A673 (cell line): ENCODE results near the gene ADGRL3. TPM values are rescaled to one million over a fixed set of nuclear protein-coding genes. Genes with fewer than 3 reads are reported as not detected.

Source experiments
- BruUV-seq: library from RNA; stranded (reverse); fragments of 400-500 nt; replicated peaks from 2 replicates; lab custom pipeline; 2021; lab: Mats Ljungman, UMichigan
- CTCF ChIA-PET: fragments of 300-600 bp; sonication (Branson Sonifier 250); formaldehyde crosslinking; loops from one replicate; lab custom pipeline; 2022; ENCODE audit warnings: antibody characterized with exemption; lab: Charles Lee
- POLR2A ChIA-PET: fragments of 300-600 bp; sonication (Branson Sonifier 250); formaldehyde crosslinking; loops from one replicate; lab custom pipeline; 2022; ENCODE audit warnings: antibody characterized with exemption; ENCODE audit not compliant: low non-redundant PET; lab: Charles Lee
- DNase-seq: peaks from one replicate; pipeline ENCODE4 v3.0.0-alpha.2; 2015; ENCODE audit warnings: low spot score
- H3K27ac ChIP-seq: fragments of 200-600 bp; sonication (generic); 2 replicates; pipeline ENCODE4 v1.5.1; 2016; ENCODE audit warnings: mixed run types, low read depth, mild to moderate bottlenecking, mixed read lengths, antibody characterized with exemption, low read length; ENCODE audit not compliant: poor library complexity, severe bottlenecking
- H3K27me3 ChIP-seq: fragments of 200-600 bp; sonication (generic); replicated peaks from 2 replicates; pipeline ENCODE4 v1.6.1; 2017; ENCODE audit warnings: mixed run types, low read depth, mild to moderate bottlenecking, mixed read lengths, antibody characterized with exemption, low read length; ENCODE audit not compliant: insufficient read depth, poor library complexity
- H3K36me3 ChIP-seq: fragments of 200-600 bp; sonication (generic); 2 replicates; pipeline ENCODE4 v1.6.1; 2016; ENCODE audit warnings: mixed run types, mild to moderate bottlenecking, mixed read lengths, antibody characterized with exemption, low read length; ENCODE audit not compliant: insufficient read depth, poor library complexity, severe bottlenecking
- H3K4me1 ChIP-seq: fragments of 200-600 bp; sonication (generic); 2 replicates; pipeline ENCODE4 v1.6.1; 2017; ENCODE audit warnings: mixed run types, mild to moderate bottlenecking, mixed read lengths, antibody characterized with exemption, low read length; ENCODE audit not compliant: insufficient read depth, poor library complexity, severe bottlenecking
- H3K4me3 ChIP-seq: fragments of 200-600 bp; sonication (generic); 2 replicates; pipeline ENCODE4 v1.5.1; 2016; ENCODE audit warnings: low read depth, mixed run types, mild to moderate bottlenecking, mixed read lengths, low read length; ENCODE audit not compliant: poor library complexity, severe bottlenecking
- H3K9me3 ChIP-seq: fragments of 200-600 bp; sonication (generic); 2 replicates; pipeline ENCODE4 v1.6.1; 2016; ENCODE audit warnings: mixed run types, low read depth, mild to moderate bottlenecking, mixed read lengths, antibody characterized with exemption, low read length; ENCODE audit not compliant: poor library complexity, severe bottlenecking
- CTCF ChIP-seq: fragments of 300-800, 200-600 bp; sonication (generic); conservative IDR thresholded peaks from 2 replicates; pipeline ENCODE4 v1.5.1; 2017; ENCODE audit warnings: low read depth, mild to moderate bottlenecking, antibody characterized with exemption, low read length, moderate library complexity, mixed read lengths
- EZH2 ChIP-seq: fragments of 200-600 bp; sonication (generic); IDR thresholded peaks from 2 replicates; pipeline ENCODE4 v1.6.1; 2017; ENCODE audit warnings: borderline replicate concordance, low read depth, mild to moderate bottlenecking, mixed read lengths, antibody characterized with exemption, low read length; ENCODE audit not compliant: poor library complexity, severe bottlenecking
- intact Hi-C: fragments of 100-400 bp; cut with micrococcal nuclease; formaldehyde crosslinking; loops from one replicate; pipeline ENCODE4 v1.10.0; 2022; ENCODE audit not compliant: unreplicated experiment
- total RNA-seq: library from RNA; stranded (reverse); gene quantifications from 2 replicates; pipeline ENCODE4 v1.2.3, GENCODE V29; 2021

The ADGRL3 gene
- total RNA-seq, 1 experiment from 2014 or later, result not detected

- no TSS peak for BruUV-seq
- CTCF ChIA-PET, result no interaction called here
Observed at GRCh38 chr4:61427099-61427817, 227.1 kb downstream of the ADGRL3 start.

GRCh38 chr4:61427818-61428495 is 227.8 kb downstream of the ADGRL3 start:
- no TSS peak for BruUV-seq
- no peaks in the 10 kb centered on the region for H3K9me3 ChIP-seq
- no peaks in the 10 kb centered on the region for H3K27me3 ChIP-seq
- ChIA-PET POLR2A (no interaction called here), CTCF (no interaction called here)
- no peaks in the 10 kb centered on the region for H3K36me3 ChIP-seq
- no peak overlapping the region for H3K27ac ChIP-seq
- no peak overlapping the region for H3K4me3 ChIP-seq
- no peak for TF ChIP-seq EZH2
- no peak for TF ChIP-seq CTCF
- DNase-seq, result no peak
- no peaks in the 10 kb centered on the region for H3K4me1 ChIP-seq
- intact Hi-C loops, result no loop called here

More at GRCh38 chr4:61427099-61427817, 227.1 kb downstream of the ADGRL3 start:
- H3K27me3 ChIP-seq, result no peaks in the 10 kb centered on the region
- intact Hi-C loops, result no loop called here
- TF ChIP-seq EZH2 (no peak), CTCF (no peak)
- DNase-seq, result no peak
- no peaks in the 10 kb centered on the region for H3K36me3 ChIP-seq
- H3K4me3 ChIP-seq, result no peak overlapping the region
- POLR2A ChIA-PET, result interaction anchor here (0.7 kb wide), 1 partner anchor 9 kb away, joined by 4 read pairs; no protein-coding TSS in a partner anchor
- no peak overlapping the region for H3K27ac ChIP-seq
- H3K4me1 ChIP-seq, result no peaks in the 10 kb centered on the region
- H3K9me3 ChIP-seq, result no peaks in the 10 kb centered on the region

DNA sequence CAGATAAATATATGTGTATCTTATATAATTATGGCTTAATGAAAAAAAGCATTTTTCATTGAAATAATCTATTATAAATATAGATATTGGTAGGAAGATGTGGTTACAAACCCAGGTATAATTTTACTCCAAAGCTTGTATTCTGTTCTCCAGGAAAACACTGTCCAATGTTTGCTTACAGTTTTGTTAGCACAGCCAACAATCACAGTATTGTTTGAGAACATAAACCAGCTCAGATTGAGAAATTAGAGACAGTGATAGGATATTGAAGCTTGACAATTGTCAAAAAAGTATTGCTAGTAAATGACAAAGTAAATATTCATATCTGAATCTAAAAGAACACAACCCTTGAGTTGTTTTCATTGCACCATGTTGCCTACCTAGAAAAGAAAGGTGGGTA is 228.8 kb downstream of the ADGRL3 start:
- Histone ChIP-seq H3K36me3 (no peaks in the 10 kb centered on the region), H3K27me3 (no peaks in the 10 kb centered on the region), H3K9me3 (no peaks in the 10 kb centered on the region), H3K4me3 (no peak overlapping the region), H3K27ac (no peak overlapping the region), H3K4me1 (no peaks in the 10 kb centered on the region)
- no TSS peak for BruUV-seq
- intact Hi-C loops, result no loop called here
- ChIA-PET CTCF (no interaction called here), POLR2A (no interaction called here)
- TF ChIP-seq CTCF (no peak), EZH2 (no peak)
- no peak for DNase-seq
